GM12875 (cell line): ENCODE measurements around the gene CD44.

Source experiments
- H3K4me3 ChIP-seq: one replicate; pipeline ENCODE4 v1.5.1; 2011; ENCODE audit warnings: low read depth, low read length, control low read depth
- CTCF ChIP-seq: IDR thresholded peaks from 2 replicates; pipeline ENCODE4 v1.5.1; 2011; ENCODE audit warnings: low read depth, mild to moderate bottlenecking, control low read depth, inconsistent platforms, low read length, moderate library complexity, borderline replicate concordance; ENCODE audit not compliant: insufficient read depth

Gene CD44

GRCh38 chr11:35139722-35140282, 831 bp downstream of the CD44 start:
- no peak for TF ChIP-seq CTCF
- peak overlapping the region; percentile 98 for H3K4me3 ChIP-seq

- TF ChIP-seq CTCF, result no peak
- H3K4me3 ChIP-seq, result peak overlapping the region; percentile 98
These were observed 2.1 kb downstream of the CD44 start for GRCh38 chr11:35141071-35141470.

DNA sequence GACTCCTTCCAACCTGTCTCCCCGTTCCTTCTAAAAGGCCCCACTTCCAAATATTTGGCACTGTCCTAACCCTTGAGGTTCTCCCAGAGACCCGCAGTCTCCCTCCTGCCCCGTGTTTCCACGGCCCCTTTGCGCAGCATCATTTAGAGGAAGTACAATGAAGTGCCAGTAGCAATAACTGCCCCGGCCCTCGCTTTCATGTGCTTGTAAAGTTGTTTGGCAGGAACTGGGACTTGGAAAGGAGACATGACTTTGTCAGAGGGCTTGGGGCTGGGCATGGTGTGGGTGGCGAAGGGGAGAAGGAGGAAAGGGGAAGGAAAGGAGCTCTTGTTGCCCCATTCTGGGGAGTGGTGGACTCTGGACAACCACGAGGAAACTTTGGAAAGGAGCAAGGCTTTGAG, 2.6 kb downstream of the CD44 start:
- TF ChIP-seq CTCF, result 0 out of 2 replicates have a peak, but pooled peaks have one; percentile 4
- H3K4me3 ChIP-seq, result peak overlapping the region; percentile 98

DNA sequence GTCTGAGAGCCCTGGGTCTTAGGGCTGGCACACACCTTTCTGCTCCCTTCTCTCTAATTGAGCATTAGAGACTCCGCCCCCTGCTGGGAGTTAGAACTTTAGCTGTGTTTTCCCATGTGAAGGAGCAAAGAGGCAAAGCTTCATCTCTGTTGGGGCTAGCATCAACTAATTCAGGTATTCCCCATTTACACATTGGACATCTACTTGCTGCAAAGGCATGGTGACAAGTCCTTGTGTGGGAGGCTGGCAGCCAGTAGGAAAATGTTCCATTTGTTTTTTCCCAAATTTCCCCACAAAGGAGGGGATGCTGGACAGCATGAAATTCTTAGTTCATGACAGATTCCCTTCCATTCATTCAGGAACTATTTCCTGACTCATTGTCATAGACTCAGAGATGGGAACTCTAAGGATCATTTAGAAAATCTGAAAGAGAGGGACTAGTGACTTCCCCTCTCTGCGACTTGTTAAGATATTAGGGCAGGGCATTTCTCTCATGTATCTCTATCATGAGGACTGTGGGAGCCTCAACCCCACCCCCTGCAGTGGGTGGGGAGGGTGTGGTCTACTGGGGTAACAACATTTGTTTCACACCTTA, 3.6 kb downstream of the CD44 start:
- peak overlapping the region; percentile 44 for H3K4me3 ChIP-seq
- peak; percentile 19; the same call in 1 of the 2 replicates for TF ChIP-seq CTCF

DNA sequence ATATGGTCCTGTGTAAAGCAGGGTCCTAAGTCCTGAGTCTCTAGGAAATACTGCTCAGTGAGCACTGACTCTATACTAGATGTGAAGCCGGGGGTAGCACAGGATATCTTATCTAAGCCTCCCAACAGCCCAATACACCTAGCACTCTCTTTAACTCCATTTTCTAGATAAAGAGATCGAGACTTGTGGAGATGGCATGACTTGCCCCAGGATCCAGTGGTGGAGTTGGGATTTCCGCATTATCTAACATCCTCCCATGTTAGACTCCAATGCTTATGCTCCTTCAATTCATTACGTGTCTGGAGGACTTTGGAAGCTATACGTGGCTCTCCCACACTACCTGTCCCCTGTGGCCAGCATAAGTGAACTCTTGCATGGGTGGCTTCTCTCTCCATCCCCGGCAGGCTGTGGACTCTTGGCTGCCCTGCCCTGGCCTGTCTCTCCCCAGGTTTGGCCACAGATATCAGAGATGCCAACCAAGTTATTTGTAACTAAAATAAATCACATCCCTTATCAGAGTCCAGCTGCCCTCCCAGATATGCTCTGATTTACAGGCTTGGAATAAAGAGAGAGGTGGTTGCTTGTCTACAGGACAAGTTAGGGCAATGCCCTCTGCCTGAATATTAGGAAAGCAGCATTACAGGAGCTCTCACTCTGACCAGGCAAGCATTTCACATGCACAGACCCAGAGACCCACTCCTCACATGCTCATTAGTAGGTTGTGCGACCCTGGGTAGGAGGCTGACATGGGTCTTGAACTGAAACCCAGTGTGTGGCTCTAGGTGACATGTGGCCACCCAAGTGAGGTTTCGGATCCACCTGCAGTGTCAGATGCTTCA, 4.5 kb downstream of the CD44 start:
- H3K4me3 ChIP-seq, result peak overlapping the region; percentile 46
- no peak for TF ChIP-seq CTCF

- 0 out of 2 replicates have a peak, but pooled peaks have one; percentile 18 for TF ChIP-seq CTCF
- H3K4me3 ChIP-seq, result peak overlapping the region; percentile 46
These were observed 5.3 kb downstream of the CD44 start for GRCh38 chr11:35144136-35144741.
